Astrocyte (in vitro differentiated cells and primary cell): ENCODE data around the gene EGFL8. TPM values are rescaled to one million over a fixed set of nuclear protein-coding genes. Genes with fewer than 3 reads are reported as not detected.

Experiments
- DNase-seq: peaks from one replicate; pipeline ENCODE4 v3.0.0-alpha.2; 2010; ENCODE audit warnings: low read depth
- FAIRE-seq: peaks from 2 replicates; lab custom pipeline; 2011; peaks lifted over from hg19 to GRCh38; lab: Jason Lieb, UNC
- H2AFZ ChIP-seq: 2 replicates; pipeline ENCODE4 v1.6.0; 2012; ENCODE audit warnings: low read depth, low read length, inconsistent platforms
- H3K27ac ChIP-seq: 2 replicates; pipeline ENCODE4 v1.5.1; 2011; ENCODE audit warnings: low read depth, low read length, inconsistent platforms
- H3K27me3 ChIP-seq: 2 replicates; pipeline ENCODE4 v1.6.0; 2011; ENCODE audit warnings: low read length, inconsistent platforms; ENCODE audit not compliant: insufficient read depth
- H3K36me3 ChIP-seq: 2 replicates; pipeline ENCODE4 v1.5.1; 2011; ENCODE audit warnings: low read length, inconsistent platforms; ENCODE audit not compliant: insufficient read depth
- H3K4me1 ChIP-seq: 2 replicates; pipeline ENCODE4 v1.5.1; 2011; ENCODE audit warnings: low read length, inconsistent platforms; ENCODE audit not compliant: insufficient read depth
- H3K4me2 ChIP-seq: 2 replicates; pipeline ENCODE4 v1.6.0; 2012; ENCODE audit warnings: low read length, inconsistent platforms
- H3K4me3 ChIP-seq: 2 replicates; pipeline ENCODE4 v1.5.1; 2011; ENCODE audit warnings: low read depth, mild to moderate bottlenecking, low read length, inconsistent platforms; ENCODE audit not compliant: insufficient read depth
- H3K79me2 ChIP-seq: 2 replicates; pipeline ENCODE4 v1.6.0; 2012; ENCODE audit warnings: mild to moderate bottlenecking, low read length, inconsistent platforms; ENCODE audit not compliant: insufficient read depth
- H3K9ac ChIP-seq: 2 replicates; pipeline ENCODE4 v1.6.0; 2012; ENCODE audit warnings: mild to moderate bottlenecking, low read length, inconsistent platforms
- H3K9me3 ChIP-seq: 2 replicates; pipeline ENCODE4 v1.5.1; 2012; ENCODE audit warnings: low read depth, mild to moderate bottlenecking, low read length, inconsistent platforms; ENCODE audit not compliant: insufficient read depth
- H4K20me1 ChIP-seq: 2 replicates; pipeline ENCODE4 v1.6.0; 2012; ENCODE audit warnings: low read length, inconsistent platforms; ENCODE audit not compliant: insufficient read depth
- H3K27ac Mint-ChIP-seq: one replicate; pipeline ENCODE4 v1.8.0; 2021; ENCODE audit warnings: mild to moderate bottlenecking, mixed read lengths; ENCODE audit not compliant: unreplicated experiment
- H3K27me3 Mint-ChIP-seq: one replicate; pipeline ENCODE4 v1.8.0; 2021; ENCODE audit warnings: low read depth, mixed read lengths; ENCODE audit not compliant: unreplicated experiment
- H3K36me3 Mint-ChIP-seq: one replicate; pipeline ENCODE4 v1.8.0; 2021; ENCODE audit warnings: low read depth, mixed read lengths; ENCODE audit not compliant: unreplicated experiment
- H3K4me1 Mint-ChIP-seq: one replicate; pipeline ENCODE4 v1.8.0; 2021; ENCODE audit warnings: low read depth, mixed read lengths; ENCODE audit not compliant: unreplicated experiment
- H3K4me3 Mint-ChIP-seq: one replicate; pipeline ENCODE4 v1.8.0; 2021; ENCODE audit warnings: mild to moderate bottlenecking, moderate library complexity, mixed read lengths; ENCODE audit not compliant: unreplicated experiment
- H3K9me3 Mint-ChIP-seq: one replicate; pipeline ENCODE4 v1.8.0; 2021; ENCODE audit warnings: mild to moderate bottlenecking, mixed read lengths; ENCODE audit not compliant: unreplicated experiment
- EZH2 ChIP-seq: IDR thresholded peaks from 2 replicates; pipeline ENCODE4 v1.6.1; 2012; ENCODE audit warnings: mild to moderate bottlenecking, low read length, inconsistent platforms; ENCODE audit not compliant: insufficient read depth
- total RNA-seq: library from RNA; stranded (reverse); gene quantifications from 2 replicates; pipeline ENCODE4 v1.2.1, GENCODE V29; 2021
- TF ChIP-seq, protein P1 (sequence below): IDR thresholded peaks from 2 replicates; pipeline ENCODE4 v1.5.1; 2011; ENCODE audit warnings: low read depth, mild to moderate bottlenecking, inconsistent platforms, low read length, moderate library complexity; ENCODE audit not compliant: insufficient read depth

The EGFL8 gene
- total RNA-seq, 1 donor from 2014 or later: 13.3 TPM

GRCh38 chr6:32128751-32129296 is 35.6 kb upstream of the EGFL8 start:
- no peak for DNase-seq
- Histone ChIP-seq H3K4me3 (no peak overlapping the region), H3K9me3 (no peaks in the 10 kb centered on the region), H3K4me2 (peak overlapping the region; percentile 99), H3K4me1 (peaks cover 24% of the 10 kb centered on the region), H2AFZ (no peak overlapping the region), H3K79me2 (peaks cover 37% of the 10 kb centered on the region), H4K20me1 (peaks cover 4% of the 10 kb centered on the region), H3K27me3 (no peaks in the 10 kb centered on the region), H3K36me3 (no peaks in the 10 kb centered on the region), H3K27ac (no peak overlapping the region), H3K9ac (peak overlapping the region; percentile 84)
- H3K9me3 Mint-ChIP-seq: no peaks in the 10 kb centered on the region
- H3K4me1 Mint-ChIP-seq: peaks cover 19% of the 10 kb centered on the region
- TF ChIP-seq EZH2: no peak
- TF ChIP-seq, protein P1, sequence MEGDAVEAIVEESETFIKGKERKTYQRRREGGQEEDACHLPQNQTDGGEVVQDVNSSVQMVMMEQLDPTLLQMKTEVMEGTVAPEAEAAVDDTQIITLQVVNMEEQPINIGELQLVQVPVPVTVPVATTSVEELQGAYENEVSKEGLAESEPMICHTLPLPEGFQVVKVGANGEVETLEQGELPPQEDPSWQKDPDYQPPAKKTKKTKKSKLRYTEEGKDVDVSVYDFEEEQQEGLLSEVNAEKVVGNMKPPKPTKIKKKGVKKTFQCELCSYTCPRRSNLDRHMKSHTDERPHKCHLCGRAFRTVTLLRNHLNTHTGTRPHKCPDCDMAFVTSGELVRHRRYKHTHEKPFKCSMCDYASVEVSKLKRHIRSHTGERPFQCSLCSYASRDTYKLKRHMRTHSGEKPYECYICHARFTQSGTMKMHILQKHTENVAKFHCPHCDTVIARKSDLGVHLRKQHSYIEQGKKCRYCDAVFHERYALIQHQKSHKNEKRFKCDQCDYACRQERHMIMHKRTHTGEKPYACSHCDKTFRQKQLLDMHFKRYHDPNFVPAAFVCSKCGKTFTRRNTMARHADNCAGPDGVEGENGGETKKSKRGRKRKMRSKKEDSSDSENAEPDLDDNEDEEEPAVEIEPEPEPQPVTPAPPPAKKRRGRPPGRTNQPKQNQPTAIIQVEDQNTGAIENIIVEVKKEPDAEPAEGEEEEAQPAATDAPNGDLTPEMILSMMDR: no peak
- peak overlapping the region; percentile 95 for H3K27ac Mint-ChIP-seq
- H3K4me3 Mint-ChIP-seq: peak overlapping the region; percentile 98
- FAIRE-seq: no peak
- H3K27me3 Mint-ChIP-seq: no peaks in the 10 kb centered on the region
- peaks cover 10% of the 10 kb centered on the region for H3K36me3 Mint-ChIP-seq

DNA sequence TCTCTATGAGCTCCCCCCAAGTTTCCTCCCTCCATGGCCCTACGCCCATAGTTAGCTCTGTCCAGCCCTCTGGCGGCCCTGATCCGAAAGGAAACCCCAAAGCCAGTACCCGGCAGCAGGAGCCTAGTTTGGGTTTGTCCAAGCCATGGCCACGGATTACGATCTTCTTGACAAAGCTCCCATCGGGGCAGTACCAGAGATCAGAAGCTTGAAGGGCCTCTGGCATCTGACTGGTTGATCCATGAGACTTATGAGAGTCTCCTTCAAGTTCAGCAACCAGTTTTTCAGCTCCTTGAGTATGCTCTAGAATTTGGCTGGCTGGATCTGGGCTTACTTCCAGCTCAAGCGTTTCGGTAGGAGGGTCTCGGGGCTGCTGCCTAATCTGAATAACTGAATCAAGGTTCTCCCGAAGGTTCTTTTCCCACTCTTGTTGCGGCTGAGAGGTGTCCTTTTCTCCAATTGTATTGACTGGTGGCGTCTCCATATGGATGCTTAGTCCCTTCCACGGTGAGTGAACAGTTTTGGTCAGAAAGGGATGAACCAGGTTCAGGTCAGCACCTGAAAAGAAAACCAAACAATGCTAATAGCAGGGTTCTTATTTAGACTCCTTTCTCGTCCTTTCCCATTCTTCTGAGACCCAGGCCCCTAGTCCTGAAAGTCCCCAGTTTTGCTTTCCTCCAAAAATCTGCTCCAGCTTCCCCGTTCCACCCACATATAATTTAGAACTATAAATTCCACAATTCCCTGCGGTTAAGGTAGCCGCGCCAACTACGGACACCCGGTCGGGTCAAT is 34.9 kb upstream of the EGFL8 start:
- H3K4me1 Mint-ChIP-seq: peaks cover 21% of the 10 kb centered on the region
- H2AFZ ChIP-seq: peak overlapping the region; percentile 76
- no peaks in the 10 kb centered on the region for H3K9me3 Mint-ChIP-seq
- H3K79me2 ChIP-seq: peaks cover 37% of the 10 kb centered on the region
- H3K27ac ChIP-seq: peak overlapping the region; percentile 70
- no peaks in the 10 kb centered on the region for H3K27me3 Mint-ChIP-seq
- no peaks in the 10 kb centered on the region for H3K9me3 ChIP-seq
- peaks cover 6% of the 10 kb centered on the region for H3K36me3 Mint-ChIP-seq
- FAIRE-seq: no peak
- no peaks in the 10 kb centered on the region for H4K20me1 ChIP-seq
- peak overlapping the region; percentile 99 for H3K4me2 ChIP-seq
- H3K4me3 ChIP-seq: peak overlapping the region; percentile 83
- peak overlapping the region; percentile 95 for H3K27ac Mint-ChIP-seq
- TF ChIP-seq, protein P1: no peak
- TF ChIP-seq EZH2: no peak
- peak overlapping the region; percentile 98 for H3K4me3 Mint-ChIP-seq
- no peak for DNase-seq
- H3K27me3 ChIP-seq: no peaks in the 10 kb centered on the region
- no peaks in the 10 kb centered on the region for H3K36me3 ChIP-seq
- peaks cover 24% of the 10 kb centered on the region for H3K4me1 ChIP-seq
- H3K9ac ChIP-seq: peak overlapping the region; percentile 84
